Lung (tissue), 12 donors: ENCODE measurements around the gene THTPA. TPM values are rescaled to one million over a fixed set of nuclear protein-coding genes. Genes with fewer than 3 reads are reported as not detected.
A peak's percentile ranks its signal among the peaks of the same experiment; 100 is the strongest.

Experiments
- ATAC-seq: fragments of 200-7000 bp; cut with Tn5 transposase; one replicate; pipeline ENCODE4 v1.9.1; 2020; ENCODE audit warnings: moderate number of reproducible peaks; ENCODE audit not compliant: insufficient read depth, low FRiP score
- DNase-seq, 3 donors: peaks; one replicate each; pipeline ENCODE4 v3.0.0-alpha.2; 2013 to 2017
- H3K27ac ChIP-seq, 2 donors: one replicate each; pipeline ENCODE4 v1.5.1; 2013; ENCODE audit warnings: mild to moderate bottlenecking in 2 of 2, moderate library complexity in 2 of 2, control low read depth in 1 of 2, inconsistent platforms in 1 of 2, low read depth in 1 of 2, low read length in 1 of 2
- H3K27me3 ChIP-seq, 3 donors: one replicate each; pipeline ENCODE4 v1.5.1; 2013; ENCODE audit warnings: low read length in 2 of 3; ENCODE audit not compliant: control insufficient read depth in 3 of 3, insufficient read depth in 3 of 3
- H3K36me3 ChIP-seq, 4 donors: one replicate each; pipeline ENCODE4 v1.5.1; 2013; ENCODE audit warnings: low read length in 4 of 4, mild to moderate bottlenecking in 1 of 4, moderate library complexity in 1 of 4; ENCODE audit not compliant: control insufficient read depth in 4 of 4, insufficient read depth in 4 of 4
- H3K4me1 ChIP-seq, 5 donors: one replicate each; pipeline ENCODE4 v1.5.1; 2013; ENCODE audit warnings: low read length in 5 of 5, mild to moderate bottlenecking in 2 of 5, moderate library complexity in 1 of 5; ENCODE audit not compliant: control insufficient read depth in 5 of 5, insufficient read depth in 5 of 5
- H3K4me3 ChIP-seq: one replicate; pipeline ENCODE4 v1.5.1; 2013; ENCODE audit warnings: mild to moderate bottlenecking, control low read depth, moderate library complexity
- H3K9ac ChIP-seq, 2 donors: one replicate each; pipeline ENCODE4 v1.5.1; 2013; ENCODE audit warnings: low read length in 2 of 2, control low read depth in 1 of 2; ENCODE audit not compliant: insufficient read depth in 1 of 2
- H3K9me3 ChIP-seq, 4 donors: one replicate each; pipeline ENCODE4 v1.5.1; 2013; ENCODE audit warnings: low read length in 3 of 4, mild to moderate bottlenecking in 1 of 4, moderate library complexity in 1 of 4; ENCODE audit not compliant: control insufficient read depth in 4 of 4, insufficient read depth in 3 of 4
- WGBS, 2 donors: extraction: QIAGEN DNeasy Blood & Tissue Kit; methylation state at CpG; one replicate each; pipeline ENCODE4 v1.1.7; 2013; 5-methylcytosine and 5-hydroxymethylcytosine counted together
- polyA plus RNA-seq, 2 donors: library from polyadenylated mRNA; stranded (reverse); fragments of 200-250 nt; gene quantifications; one replicate each; pipeline ENCODE4 v1.2.1, GENCODE V29; 2013
- total RNA-seq, 2 donors: library from RNA; depleted of rRNA in 1 of 2; stranded (reverse); fragments of >200 nt in 1 of 2; gene quantifications; one replicate each; pipeline ENCODE4 v1.2.1, GENCODE V29; 2014 to 2021
- TF ChIP-seq, protein P1 (sequence below): IDR thresholded peaks from 2 replicates; pipeline ENCODE4 v1.5.1; 2012; ENCODE audit warnings: mild to moderate bottlenecking; ENCODE audit errors: control extremely low read depth, extremely low read depth
- donor health status: control.
- donor health status: control.
- donor health status: Bipolar disorder and iron deficiency.
- donor health status: healthy.
- donor health status: DM: yes; HTN: yes; CAD: no.

Gene THTPA
- total and polyA plus RNA-seq, 4 donors: 7.7 to 22.1 (median 14.1) TPM

DNA sequence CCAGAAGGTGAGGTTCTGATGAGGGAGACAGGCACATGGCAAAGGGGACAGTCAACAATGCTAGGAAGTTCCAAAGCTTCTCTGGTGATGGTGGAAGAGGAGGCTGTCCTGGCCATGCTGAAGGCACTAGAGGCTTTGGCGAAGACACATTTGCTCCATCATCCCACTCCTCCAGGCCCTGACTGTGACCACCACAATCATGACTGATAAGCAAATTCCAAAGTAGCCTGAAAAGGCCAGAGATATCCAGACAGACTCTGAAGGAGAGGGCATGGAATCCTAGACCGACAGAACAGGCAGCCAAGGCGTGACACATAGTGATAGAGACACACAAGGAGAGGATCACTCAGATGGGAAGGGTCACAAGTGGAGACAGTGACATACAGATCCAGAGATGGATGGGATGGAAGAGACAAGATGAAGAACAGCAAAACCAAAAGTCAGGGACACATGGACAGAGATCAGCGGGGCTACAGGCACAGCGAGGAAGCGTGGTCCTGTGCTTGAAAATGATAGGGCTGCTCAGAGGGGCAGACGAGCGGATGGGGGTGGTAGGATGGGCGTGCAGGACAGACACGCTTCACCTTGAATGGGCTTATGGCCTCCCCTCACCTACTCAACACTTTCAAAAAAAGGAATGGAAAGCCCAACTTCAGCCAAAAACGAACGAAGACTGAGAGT is 5.8 kb upstream of the THTPA start:
- WGBS, 2 donors: 48 to 57% methylated on average over 12 of the region's 12 CpGs
- no peak for DNase-seq
- no peak for ATAC-seq
- H3K27me3 ChIP-seq: peaks cover 0 to 31% (median 30%) of the 10 kb centered on the region in 3 donors
- no peak overlapping the region for H3K27ac ChIP-seq
- TF ChIP-seq, protein P1, sequence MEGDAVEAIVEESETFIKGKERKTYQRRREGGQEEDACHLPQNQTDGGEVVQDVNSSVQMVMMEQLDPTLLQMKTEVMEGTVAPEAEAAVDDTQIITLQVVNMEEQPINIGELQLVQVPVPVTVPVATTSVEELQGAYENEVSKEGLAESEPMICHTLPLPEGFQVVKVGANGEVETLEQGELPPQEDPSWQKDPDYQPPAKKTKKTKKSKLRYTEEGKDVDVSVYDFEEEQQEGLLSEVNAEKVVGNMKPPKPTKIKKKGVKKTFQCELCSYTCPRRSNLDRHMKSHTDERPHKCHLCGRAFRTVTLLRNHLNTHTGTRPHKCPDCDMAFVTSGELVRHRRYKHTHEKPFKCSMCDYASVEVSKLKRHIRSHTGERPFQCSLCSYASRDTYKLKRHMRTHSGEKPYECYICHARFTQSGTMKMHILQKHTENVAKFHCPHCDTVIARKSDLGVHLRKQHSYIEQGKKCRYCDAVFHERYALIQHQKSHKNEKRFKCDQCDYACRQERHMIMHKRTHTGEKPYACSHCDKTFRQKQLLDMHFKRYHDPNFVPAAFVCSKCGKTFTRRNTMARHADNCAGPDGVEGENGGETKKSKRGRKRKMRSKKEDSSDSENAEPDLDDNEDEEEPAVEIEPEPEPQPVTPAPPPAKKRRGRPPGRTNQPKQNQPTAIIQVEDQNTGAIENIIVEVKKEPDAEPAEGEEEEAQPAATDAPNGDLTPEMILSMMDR: no peak
- no peak overlapping the region for H3K9ac ChIP-seq
- H3K4me1 ChIP-seq: peaks cover 0 to 15% (median 0%) of the 10 kb centered on the region in 5 donors
- peak overlapping the region; percentile 65 for H3K4me3 ChIP-seq
- H3K36me3 ChIP-seq: no peaks in the 10 kb centered on the region
- H3K9me3 ChIP-seq: no peaks in the 10 kb centered on the region

DNA sequence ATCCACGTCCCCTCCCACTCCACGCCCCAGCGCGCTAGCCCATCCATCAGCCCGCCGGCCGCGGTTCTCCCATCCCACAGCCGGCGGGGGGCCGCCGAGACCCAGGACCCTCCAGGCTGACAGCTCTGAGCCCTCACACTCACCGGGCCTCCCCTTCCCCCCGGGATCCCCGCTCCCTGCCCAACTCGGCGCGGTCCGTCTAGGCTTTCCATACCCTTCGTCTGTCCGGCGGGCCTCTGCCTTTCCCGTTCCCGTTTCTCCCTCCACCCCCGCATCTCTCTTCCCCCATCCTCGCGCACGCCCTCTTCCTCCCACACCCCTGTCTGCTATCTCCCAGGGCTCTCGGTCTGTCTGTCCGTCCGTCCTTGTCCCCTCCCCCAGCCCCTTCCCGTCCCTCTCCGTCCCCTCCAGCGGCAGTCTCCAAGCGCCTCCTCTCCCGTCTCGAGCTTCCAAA is 5.2 kb upstream of the THTPA start:
- Histone ChIP-seq H3K4me3 (peak overlapping the region; percentile 65), H3K27me3 (peaks cover 0 to 31% (median 30%) of the 10 kb centered on the region in 3 donors), H3K9ac (peak overlapping the region in 1 of 2 donors; percentile 46), H3K27ac (peak overlapping the region in 1 of 2 donors; percentile 8), H3K9me3 (no peaks in the 10 kb centered on the region), H3K36me3 (no peaks in the 10 kb centered on the region), H3K4me1 (peaks cover 0 to 15% (median 0%) of the 10 kb centered on the region in 5 donors)
- DNase-seq: no peak
- peak; percentile 6 for ATAC-seq
- TF ChIP-seq, protein P1: no peak
- 1 to 2% methylated on average over 35 to 37 of the region's 37 CpGs for WGBS, 2 donors

DNA sequence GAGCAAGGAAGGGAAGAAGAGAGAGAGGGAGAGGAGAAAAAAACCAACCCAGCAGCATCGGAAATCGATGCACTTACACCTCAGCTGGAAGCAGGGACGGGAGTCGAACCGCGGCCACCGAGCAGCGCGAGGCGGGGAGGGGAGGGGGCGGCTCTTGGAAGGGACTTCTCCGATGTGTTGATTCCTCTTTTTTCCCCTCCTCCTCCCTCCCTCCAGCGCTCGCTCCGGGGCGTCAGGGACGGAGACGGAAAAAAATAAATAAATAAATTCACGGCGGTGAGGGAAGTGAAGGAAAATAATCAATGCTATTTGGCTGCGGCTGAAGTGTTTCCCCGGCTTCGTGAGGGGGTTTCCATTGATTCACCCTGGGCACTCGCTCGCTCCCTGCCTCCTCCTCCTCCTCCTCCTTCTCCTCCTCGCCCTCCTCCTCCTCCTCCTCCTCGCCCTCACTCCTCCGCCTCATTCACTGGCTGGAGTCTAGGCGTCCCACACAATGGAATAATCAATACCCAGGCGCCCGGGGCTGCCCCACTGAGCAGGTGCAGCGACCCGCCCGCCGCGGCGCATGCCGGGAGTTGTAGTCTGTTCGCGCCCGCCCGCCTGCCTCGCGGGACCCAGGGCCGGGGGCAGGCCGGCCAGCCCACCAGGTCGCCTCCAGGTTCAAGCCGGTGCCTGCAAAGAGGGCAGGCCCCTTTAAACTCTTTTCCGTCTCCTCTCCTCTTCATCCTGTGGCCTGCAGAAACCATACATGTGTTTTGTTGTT is 4.6 kb upstream of the THTPA start, which contains the start of gene ZFHX2:
Gene ZFHX2 (minus strand): TSS at position 500 of the 763 bp plus-strand sequence. CDS start 16,440 bp downstream, outside the sequence.
- peak; percentile 44 to 66 (median 59) for DNase-seq
- peak within 1 kb of the TSS in 1 of 2 donors; percentile 46 for H3K9ac ChIP-seq
- TF ChIP-seq, protein P1: no peak
- peaks cover 0 to 31% (median 30%) of the 10 kb centered on the region in 3 donors for H3K27me3 ChIP-seq
- peak within 1 kb of the TSS; percentile 65 for H3K4me3 ChIP-seq
- H3K27ac ChIP-seq: peak within 1 kb of the TSS in 1 of 2 donors; percentile 8
- no peaks in the 10 kb centered on the region for H3K36me3 ChIP-seq
- ATAC-seq: no peak
- 0 to 1% methylated on average over 37 to 48 of the region's 49 CpGs for WGBS, 2 donors
- H3K4me1 ChIP-seq: peaks cover 0 to 18% (median 0%) of the 10 kb centered on the region in 5 donors
- H3K9me3 ChIP-seq: no peaks in the 10 kb centered on the region
